Brain microvascular endothelial cell (primary cell): ENCODE data around the gene RNASE2.
"Not testable (repeated sequence)": the region's sequence is repeated elsewhere in the genome, so short reads cannot be mapped to it uniquely, and the experiment has no call there.

ENCODE experiments used
- DNase-seq: peaks from one replicate; pipeline ENCODE4 v3.0.0-alpha.2; 2020
- H3K27ac ChIP-seq: fragments of 250-450 bp; sonication (Bioruptor Pico); 2 replicates; pipeline ENCODE4 v1.5.1; 2020; ENCODE audit warnings: mild to moderate bottlenecking, moderate library complexity
- H3K27me3 ChIP-seq: fragments of 250-450 bp; sonication (Bioruptor Pico); replicated peaks from 2 replicates; pipeline ENCODE4 v1.5.1; 2020; ENCODE audit warnings: mild to moderate bottlenecking
- H3K36me3 ChIP-seq: fragments of 250-450 bp; sonication (Bioruptor Pico); replicated peaks from 2 replicates; pipeline ENCODE4 v1.5.1; 2020; ENCODE audit warnings: mild to moderate bottlenecking
- H3K4me3 ChIP-seq: 2 replicates; pipeline ENCODE4 v1.5.1; 2011; ENCODE audit warnings: low read depth, mild to moderate bottlenecking, control low read depth, low read length, moderate library complexity
- in situ Hi-C: cut with HindIII; loops from 2 replicates; pipeline ENCODE4 v1.10.0; 2017; ENCODE audit warnings: low sequenced_read_pairs, low pct_ligation_motif_present
- TF ChIP-seq, protein P1 (sequence below): IDR thresholded peaks from 2 replicates; pipeline ENCODE4 v1.5.1; 2011; ENCODE audit warnings: low read depth, mild to moderate bottlenecking, moderate library complexity, low read length, control low read depth, inconsistent platforms; ENCODE audit errors: missing control alignments

RNASE2 gene

DNA sequence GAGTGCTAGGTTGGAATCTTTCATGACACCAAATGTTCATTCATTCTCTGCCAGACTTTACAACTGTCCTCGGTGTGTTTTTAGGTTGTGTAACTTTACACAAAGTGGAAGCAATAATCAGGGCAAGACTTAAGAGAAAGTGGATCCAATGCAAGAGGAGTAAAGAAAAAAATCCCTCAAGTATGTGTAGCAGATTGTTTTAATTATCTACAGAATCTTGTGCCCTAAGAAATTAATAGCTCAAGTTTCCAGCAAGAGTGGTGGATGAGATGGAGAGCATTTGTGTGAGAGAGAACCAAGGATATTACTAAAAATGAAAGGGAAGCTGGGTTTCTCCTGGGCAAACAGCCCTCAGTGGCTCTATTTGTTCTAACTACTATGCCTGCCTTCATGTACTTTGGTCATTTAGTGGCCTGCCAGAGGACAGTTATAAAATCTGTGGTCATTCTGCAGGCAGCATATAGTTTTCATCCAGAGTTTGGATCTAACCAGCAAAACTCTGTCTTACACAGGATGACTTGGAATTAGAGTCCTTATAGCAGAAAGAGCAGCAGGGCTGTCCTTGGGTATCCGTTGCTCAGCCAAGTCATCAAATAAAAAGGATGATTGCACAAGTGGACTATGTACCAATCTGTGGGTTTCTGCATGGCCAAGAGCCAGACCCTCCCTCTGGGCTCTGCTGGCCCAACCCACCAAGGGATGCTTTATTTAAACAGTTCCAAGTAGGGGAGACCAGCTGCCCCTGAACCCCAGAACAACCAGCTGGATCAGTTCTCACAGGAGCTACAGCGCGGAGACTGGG lies at the start of gene RNASE2:
Gene RNASE2 (plus strand): TSS at position 752 of the 802 bp plus-strand sequence. CDS start 285 bp downstream, outside the sequence.
- H3K27me3 ChIP-seq, H3K36me3 ChIP-seq, in situ Hi-C loops, H3K4me3 ChIP-seq, H3K27ac ChIP-seq, DNase-seq: not testable (repeated sequence)

DNA sequence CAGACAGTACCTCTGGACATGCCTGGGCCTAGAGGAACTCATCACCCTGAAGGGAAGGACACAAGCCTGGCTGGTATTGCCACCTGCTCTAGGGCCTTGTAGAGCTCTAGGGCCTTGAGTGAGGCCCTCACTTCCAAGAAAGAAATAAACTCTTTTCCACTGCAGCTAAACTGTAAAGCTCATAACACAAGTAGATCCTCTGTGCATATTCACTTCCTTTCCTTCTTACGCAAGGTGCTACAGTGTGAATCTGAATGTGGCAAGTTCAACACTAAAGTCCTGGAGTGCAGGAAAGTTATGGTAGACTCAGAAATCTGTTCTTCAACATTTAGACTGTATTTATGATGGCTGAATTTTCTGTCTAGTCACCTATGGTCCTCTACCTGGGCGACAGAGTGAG lies 49.6 kb upstream of the RNASE2 start:
- Histone ChIP-seq H3K4me3 (no peak overlapping the region), H3K27me3 (no peaks in the 10 kb centered on the region), H3K27ac (no peak overlapping the region), H3K36me3 (no peaks in the 10 kb centered on the region)
- TF ChIP-seq, protein P1, sequence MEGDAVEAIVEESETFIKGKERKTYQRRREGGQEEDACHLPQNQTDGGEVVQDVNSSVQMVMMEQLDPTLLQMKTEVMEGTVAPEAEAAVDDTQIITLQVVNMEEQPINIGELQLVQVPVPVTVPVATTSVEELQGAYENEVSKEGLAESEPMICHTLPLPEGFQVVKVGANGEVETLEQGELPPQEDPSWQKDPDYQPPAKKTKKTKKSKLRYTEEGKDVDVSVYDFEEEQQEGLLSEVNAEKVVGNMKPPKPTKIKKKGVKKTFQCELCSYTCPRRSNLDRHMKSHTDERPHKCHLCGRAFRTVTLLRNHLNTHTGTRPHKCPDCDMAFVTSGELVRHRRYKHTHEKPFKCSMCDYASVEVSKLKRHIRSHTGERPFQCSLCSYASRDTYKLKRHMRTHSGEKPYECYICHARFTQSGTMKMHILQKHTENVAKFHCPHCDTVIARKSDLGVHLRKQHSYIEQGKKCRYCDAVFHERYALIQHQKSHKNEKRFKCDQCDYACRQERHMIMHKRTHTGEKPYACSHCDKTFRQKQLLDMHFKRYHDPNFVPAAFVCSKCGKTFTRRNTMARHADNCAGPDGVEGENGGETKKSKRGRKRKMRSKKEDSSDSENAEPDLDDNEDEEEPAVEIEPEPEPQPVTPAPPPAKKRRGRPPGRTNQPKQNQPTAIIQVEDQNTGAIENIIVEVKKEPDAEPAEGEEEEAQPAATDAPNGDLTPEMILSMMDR, result no peak
- in situ Hi-C loops, result no loop called here
- no peak for DNase-seq

DNA sequence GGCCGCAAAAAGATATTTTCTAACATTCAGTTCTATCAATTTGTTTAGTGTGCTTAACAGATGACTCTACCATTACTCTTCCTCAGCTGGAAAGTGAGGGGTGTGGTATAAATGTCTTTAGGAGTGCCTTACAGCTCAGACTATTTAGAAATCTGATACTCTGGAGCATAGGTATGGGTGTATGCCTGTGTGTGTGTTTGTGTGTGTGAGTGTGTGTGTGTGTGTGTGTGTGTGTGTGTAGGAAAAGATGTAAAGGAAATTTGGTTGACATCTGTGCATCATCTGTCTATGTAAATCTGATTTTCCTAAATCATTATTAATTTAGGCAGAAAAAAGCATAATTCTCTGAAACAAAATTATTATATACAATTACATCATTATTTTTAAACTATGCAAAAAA lies 48.1 kb upstream of the RNASE2 start:
- no peak for DNase-seq
- in situ Hi-C loops, result no loop called here
- TF ChIP-seq, protein P1, result no peak

DNA sequence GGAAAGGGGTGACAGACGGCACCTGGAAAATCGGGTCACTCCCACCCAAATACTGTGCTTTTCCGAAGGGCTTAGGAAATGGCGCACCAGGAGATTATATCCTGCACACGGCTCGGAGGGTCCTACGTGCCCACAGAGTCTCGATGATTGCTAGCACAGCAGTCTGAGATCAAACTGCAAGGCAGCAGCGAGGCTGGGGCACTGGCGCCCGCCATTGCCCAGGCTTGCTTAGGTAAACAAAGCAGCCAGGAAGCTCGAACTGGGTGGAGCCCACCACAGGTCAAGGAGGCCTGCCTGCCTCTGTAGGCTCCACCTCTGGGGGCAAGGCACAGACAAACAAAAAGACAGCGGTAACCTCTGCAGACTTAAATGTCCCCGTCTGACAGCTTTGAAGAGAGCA lies 44.5 kb upstream of the RNASE2 start:
- H3K27ac ChIP-seq, DNase-seq, H3K4me3 ChIP-seq, H3K36me3 ChIP-seq, H3K27me3 ChIP-seq, in situ Hi-C loops: not testable (repeated sequence)

More for the DNA sequence above, 48.1 kb upstream of the RNASE2 start:
- no peaks in the 10 kb centered on the region for H3K27me3 ChIP-seq
- H3K36me3 ChIP-seq, result no peaks in the 10 kb centered on the region
- H3K4me3 ChIP-seq, result no peak overlapping the region
- no peak overlapping the region for H3K27ac ChIP-seq

DNA sequence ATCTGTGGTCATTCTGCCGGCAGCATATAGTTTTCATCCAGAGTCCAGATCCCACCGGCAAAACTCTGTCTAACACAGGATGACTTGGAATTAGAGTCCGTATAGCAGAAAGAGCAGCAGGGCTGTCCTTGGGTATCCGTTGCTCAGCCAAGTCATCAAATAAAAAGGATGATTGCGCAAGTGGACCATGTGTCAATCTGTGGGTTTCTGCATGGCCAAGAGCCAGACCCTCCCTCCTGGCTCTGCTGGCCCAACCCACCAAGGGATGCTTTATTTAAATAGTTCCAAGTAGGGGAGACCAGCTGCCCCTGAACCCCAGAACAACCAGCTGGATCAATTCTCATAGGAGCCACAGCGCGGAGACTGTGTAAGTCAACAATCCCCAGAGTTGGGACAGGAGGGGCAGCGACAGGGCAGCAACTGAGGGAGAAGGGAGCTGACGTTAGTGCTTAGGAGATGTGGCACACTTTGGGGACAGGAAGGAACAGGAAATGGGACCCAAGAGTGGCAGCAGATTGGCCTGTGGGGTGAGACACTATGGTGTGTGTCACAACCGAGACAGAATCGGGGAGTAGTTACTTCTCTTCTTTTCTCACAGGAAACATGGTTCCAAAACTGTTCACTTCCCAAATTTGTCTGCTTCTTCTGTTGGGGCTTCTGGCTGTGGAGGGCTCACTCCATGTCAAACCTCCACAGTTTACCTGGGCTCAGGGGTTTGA lies 36.1 kb upstream of the RNASE2 start:
- H3K27ac ChIP-seq, DNase-seq, in situ Hi-C loops, H3K36me3 ChIP-seq, H3K27me3 ChIP-seq, H3K4me3 ChIP-seq: not testable (repeated sequence)

DNA sequence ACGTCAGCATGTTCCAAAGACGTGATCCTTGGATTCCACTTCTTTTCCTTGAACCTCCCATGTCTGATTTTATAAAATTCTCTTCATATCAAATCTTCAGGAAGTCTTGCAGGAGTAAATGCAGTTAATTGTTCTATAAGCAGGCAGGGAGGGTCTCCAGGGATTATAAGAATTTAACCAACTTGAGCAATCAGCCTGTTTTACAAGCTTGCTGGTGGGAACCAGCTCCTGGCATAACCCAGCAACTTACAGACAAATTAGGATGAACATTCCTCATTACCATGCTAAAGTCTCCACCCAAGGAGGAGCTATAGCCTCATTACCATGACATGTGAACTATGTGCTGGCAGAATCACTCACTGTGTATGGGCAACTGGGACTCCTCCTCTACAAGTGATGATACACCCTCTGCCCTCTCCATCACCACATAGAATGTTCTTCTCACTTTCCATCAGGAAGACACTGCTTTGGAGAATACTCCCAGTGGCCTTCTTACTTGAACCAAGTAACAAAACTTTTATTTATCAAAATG lies 31.5 kb upstream of the RNASE2 start:
- in situ Hi-C loops, DNase-seq: not testable (repeated sequence)

DNA sequence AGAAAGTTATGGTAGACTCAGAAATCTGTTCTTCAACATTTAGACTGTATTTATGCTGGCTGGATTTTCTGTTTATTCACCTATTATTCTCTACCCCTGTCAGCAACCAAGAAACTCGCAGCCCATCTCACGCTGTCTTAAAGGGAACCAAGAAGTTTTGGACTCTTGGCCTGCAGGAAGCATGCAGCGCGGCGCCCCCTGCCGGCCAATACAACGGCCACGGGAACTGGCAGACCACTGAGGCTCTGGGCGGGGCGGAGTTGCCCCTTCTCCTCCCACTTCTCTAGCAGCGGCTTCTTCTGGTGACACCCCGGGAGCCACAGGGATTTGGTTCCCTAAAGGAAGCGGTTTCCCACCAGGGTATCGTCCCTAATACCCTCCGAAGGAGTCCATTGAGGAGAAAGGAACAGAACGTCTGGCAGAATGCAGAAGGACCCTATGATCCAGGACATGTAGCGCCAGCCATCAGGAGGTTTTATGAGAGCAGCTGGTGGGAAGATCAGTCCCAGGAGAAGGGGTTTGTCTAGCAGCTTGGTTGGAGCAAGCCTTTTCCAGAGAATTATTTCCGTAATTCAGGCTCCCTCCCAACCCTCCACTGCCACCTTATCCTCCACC lies 21.0 kb upstream of the RNASE2 start:
- Histone ChIP-seq H3K4me3 (no peak overlapping the region), H3K27me3 (no peaks in the 10 kb centered on the region), H3K27ac (no peak overlapping the region), H3K36me3 (no peaks in the 10 kb centered on the region)
- in situ Hi-C loops, result no loop called here
- TF ChIP-seq, protein P1, result peak; percentile 74
- no peak for DNase-seq

More for the DNA sequence above, 31.5 kb upstream of the RNASE2 start:
- H3K27me3 ChIP-seq, H3K4me3 ChIP-seq, H3K27ac ChIP-seq, H3K36me3 ChIP-seq: not testable (repeated sequence)
